Activated CD8-positive, alpha-beta memory T cell treated with anti-CD3 and anti-CD28 coated beads for 36 hours (primary cell): ENCODE measurements around the gene OR5D18. TPM values are rescaled to one million over a fixed set of nuclear protein-coding genes. Genes with fewer than 3 reads are reported as not detected.
"Not testable (repeated sequence)": the region's sequence is repeated elsewhere in the genome, so short reads cannot be mapped to it uniquely, and the experiment has no call there.

Experiments
- CTCF ChIA-PET: fragments of 350-600 bp; sonication (Branson Sonifier 250); formaldehyde crosslinking; loops from one replicate; lab custom pipeline; 2021; ENCODE audit warnings: antibody characterized with exemption; lab: Charles Lee
- POLR2A ChIA-PET: fragments of 350-600 bp; sonication (Branson Sonifier 250); formaldehyde crosslinking; loops from one replicate; lab custom pipeline; 2021; ENCODE audit warnings: antibody characterized with exemption; lab: Charles Lee
- total RNA-seq, 2 experiments: library from RNA; stranded (reverse); gene quantifications; one replicate each; pipeline ENCODE4 v1.2.3, GENCODE V29; 2021

The OR5D18 gene
- not detected for total RNA-seq

DNA sequence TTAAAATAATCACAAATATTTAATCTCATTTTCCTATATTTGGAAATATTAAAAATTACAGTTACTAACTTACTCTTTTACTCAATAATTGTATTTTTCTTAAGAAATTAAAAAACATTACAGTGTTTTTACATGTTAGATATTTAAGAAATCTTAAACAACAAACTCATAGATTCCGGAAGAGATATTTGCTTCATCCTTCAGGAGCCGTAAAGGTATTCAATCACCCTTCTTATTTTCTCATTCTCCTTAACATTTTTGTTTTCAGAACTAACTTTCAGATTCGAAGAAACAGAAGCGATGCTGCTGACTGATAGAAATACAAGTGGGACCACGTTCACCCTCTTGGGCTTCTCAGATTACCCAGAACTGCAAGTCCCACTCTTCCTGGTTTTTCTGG is at the start of gene OR5D18:
Gene OR5D18 (plus strand): TSS at position 301 of the 400 bp plus-strand sequence. CDS start 0 bp downstream, at position 301.
- ChIA-PET CTCF (no interaction called here), POLR2A (no interaction called here)

- ChIA-PET POLR2A (no interaction called here), CTCF (no interaction called here)
Measured at GRCh38 chr11:55773138-55773537, 46.3 kb upstream of the OR5D18 start, which contains the start of gene OR5D13. Gene OR5D13 (plus strand): TSS chr11:55773438. CDS start chr11:55773438, 0 bp downstream.

- CTCF ChIA-PET, result no interaction called here
- POLR2A ChIA-PET, result no interaction called here
Measured at GRCh38 chr11:55791606-55792005, 27.8 kb upstream of the OR5D18 start.

GRCh38 chr11:55793321-55793720 is 26.1 kb upstream of the OR5D18 start:
- CTCF ChIA-PET, result no interaction called here
- POLR2A ChIA-PET, result no interaction called here

- CTCF ChIA-PET, result no interaction called here
- POLR2A ChIA-PET, result no interaction called here
Measured at GRCh38 chr11:55795256-55795655, 24.2 kb upstream of the OR5D18 start, which contains the start of gene OR5D14. Gene OR5D14 (plus strand): TSS chr11:55795556. CDS start chr11:55795556, 0 bp downstream.

- CTCF ChIA-PET, result no interaction called here
- POLR2A ChIA-PET, result no interaction called here
Measured at GRCh38 chr11:55806248-55806647, 13.2 kb upstream of the OR5D18 start.

DNA sequence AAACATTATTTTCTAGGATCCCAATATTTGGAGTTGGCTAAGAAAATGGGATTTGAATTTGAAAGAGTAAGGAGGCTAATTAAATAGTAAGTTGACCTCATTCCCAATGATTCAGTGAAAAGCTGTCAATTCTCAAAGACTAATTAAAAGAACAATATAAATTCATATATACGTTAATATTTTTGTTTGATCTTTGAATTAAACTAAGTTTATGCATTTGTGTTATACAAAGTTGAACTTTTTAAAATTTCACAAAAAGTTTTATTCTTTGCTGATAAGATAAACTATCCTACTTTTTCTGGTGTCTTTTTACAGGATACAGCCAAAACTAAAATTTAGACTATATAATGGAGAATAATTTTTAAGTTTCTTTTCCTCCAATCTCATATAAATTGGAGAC is 8.4 kb upstream of the OR5D18 start, which contains the start of gene OR5L1:
Gene OR5L1 (plus strand): TSS at position 301 of the 400 bp plus-strand sequence. CDS start 100 bp downstream, outside the sequence.
- CTCF ChIA-PET, result no interaction called here
- POLR2A ChIA-PET, result no interaction called here

- POLR2A ChIA-PET, result no interaction called here
- CTCF ChIA-PET, result no interaction called here
Measured at GRCh38 chr11:55826919-55827318, 7.5 kb downstream of the OR5D18 start, which contains the start of gene OR5L2. Gene OR5L2 (plus strand): TSS chr11:55827219. CDS start chr11:55827219, 0 bp downstream.

DNA sequence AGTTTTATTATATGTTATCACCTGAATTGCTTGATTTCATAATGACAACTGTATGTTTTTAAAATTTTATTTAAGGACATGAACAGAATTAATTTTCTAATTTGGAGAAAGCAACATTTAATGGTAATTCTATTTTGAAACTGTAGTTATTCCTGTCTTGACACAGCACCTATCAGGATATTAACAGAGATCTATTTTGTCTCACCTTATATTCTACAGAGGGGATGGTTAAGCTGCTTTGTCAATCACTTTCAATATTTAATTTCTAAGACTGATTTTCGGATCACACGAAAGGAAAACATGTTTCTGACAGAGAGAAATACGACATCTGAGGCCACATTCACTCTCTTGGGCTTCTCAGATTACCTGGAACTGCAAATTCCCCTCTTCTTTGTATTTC is 19.0 kb downstream of the OR5D18 start, which contains the start of gene OR5D16:
Gene OR5D16 (plus strand): TSS at position 301 of the 400 bp plus-strand sequence. CDS start 0 bp downstream, at position 301.
- ChIA-PET CTCF (no interaction called here), POLR2A (no interaction called here)

- ChIA-PET CTCF (no interaction called here), POLR2A (no interaction called here)
Measured at GRCh38 chr11:55847453-55847852, 28.0 kb downstream of the OR5D18 start.

DNA sequence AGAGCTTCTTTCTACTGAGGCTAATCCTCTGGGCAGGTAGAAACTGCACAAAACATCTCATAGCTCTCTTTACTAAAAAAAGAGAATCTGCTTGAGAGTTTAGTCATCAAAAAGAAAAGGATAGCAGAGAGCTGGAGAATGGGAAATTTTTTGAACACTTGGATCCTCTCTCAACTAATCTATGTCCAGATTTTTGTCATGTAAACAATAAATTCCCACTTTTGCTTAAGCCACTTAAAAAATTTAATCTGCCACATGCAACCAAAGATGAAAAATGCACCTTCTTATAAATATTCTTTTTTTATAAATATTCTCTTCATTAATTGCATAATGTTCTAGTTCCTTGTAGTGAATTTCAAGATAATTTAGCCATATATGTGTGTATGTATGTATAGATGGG is 29.6 kb downstream of the OR5D18 start:
- POLR2A ChIA-PET, result no interaction called here
- CTCF ChIA-PET, result no interaction called here

DNA sequence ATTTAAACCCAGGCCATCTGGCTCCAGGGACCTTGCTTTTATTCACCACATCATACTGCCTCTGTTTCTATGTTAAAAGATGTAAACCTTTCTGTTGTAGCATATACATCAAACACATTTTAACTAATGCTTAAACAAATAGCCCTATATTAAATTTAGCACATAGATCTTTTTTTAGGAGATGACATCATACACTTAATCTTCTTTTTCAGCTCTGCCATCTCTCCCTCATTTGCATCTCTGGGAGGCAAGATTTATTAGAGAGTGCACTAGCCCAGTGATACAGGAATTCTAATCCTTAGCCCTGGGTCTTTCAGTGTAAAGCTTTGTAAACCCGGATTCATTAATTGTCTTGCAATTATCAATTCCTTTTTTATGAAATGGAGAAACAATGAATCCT is 32.7 kb downstream of the OR5D18 start:
- POLR2A ChIA-PET, result no interaction called here

GRCh38 chr11:55854704-55855103 is 35.3 kb downstream of the OR5D18 start:
- POLR2A ChIA-PET, result no interaction called here

More for the DNA sequence above, 32.7 kb downstream of the OR5D18 start:
- CTCF ChIA-PET, result no interaction called here

GRCh38 chr11:55867354-55867753 is 47.9 kb downstream of the OR5D18 start:
- POLR2A ChIA-PET, CTCF ChIA-PET: not testable (repeated sequence)

More at GRCh38 chr11:55854704-55855103, 35.3 kb downstream of the OR5D18 start:
- CTCF ChIA-PET, result no interaction called here

Other genes with a start within 250 kb of the OR5D18 start
- not detected for gene OR4C16, start 247.5 kb upstream of the OR5D18 start, total RNA-seq
- gene OR4C11, start 212.0 kb upstream of the OR5D18 start, total RNA-seq, result not detected
- gene OR4P4, start 184.5 kb upstream of the OR5D18 start, total RNA-seq, result not detected
- gene OR4S2, start 171.3 kb upstream of the OR5D18 start, total RNA-seq, result not detected
- gene OR4C6, start 157.4 kb upstream of the OR5D18 start, total RNA-seq, result not detected
- not detected for gene OR5D13, start 46.2 kb upstream of the OR5D18 start, total RNA-seq
- not detected for gene OR5D14, start 24.1 kb upstream of the OR5D18 start, total RNA-seq
- not detected for gene OR5L1, start 8.3 kb upstream of the OR5D18 start, total RNA-seq
- gene OR5L2, start 7.6 kb downstream of the OR5D18 start, total RNA-seq, result not detected
- not detected for gene OR5D16, start 19.1 kb downstream of the OR5D18 start, total RNA-seq
- gene TRIM51, start 63.7 kb downstream of the OR5D18 start, total RNA-seq, result not detected
- gene OR5W2, start 95.0 kb downstream of the OR5D18 start, total RNA-seq, result not detected
- not detected for gene OR5I1, start 116.8 kb downstream of the OR5D18 start, total RNA-seq
- gene OR10AG1, start 150.3 kb downstream of the OR5D18 start, total RNA-seq, result not detected
- gene OR5F1, start 175.0 kb downstream of the OR5D18 start, total RNA-seq, result not detected
- not detected for gene OR5AS1, start 208.0 kb downstream of the OR5D18 start, total RNA-seq